Testis (tissue), 3 donors: ENCODE data around the gene MANBA. TPM values are rescaled to one million over a fixed set of nuclear protein-coding genes. Genes with fewer than 3 reads are reported as not detected.

Experiments used
- DNase-seq: peaks from one replicate; pipeline ENCODE4 v3.0.0-alpha.2; 2019
- H3K27ac ChIP-seq, 2 donors: fragments of 200-600 bp; sonication (generic); one replicate each; pipeline ENCODE4 v1.5.1; 2019
- H3K27me3 ChIP-seq: fragments of 200-600 bp; sonication (generic); one replicate; pipeline ENCODE4 v1.5.1; 2019
- H3K36me3 ChIP-seq: fragments of 200-600 bp; sonication (generic); one replicate; pipeline ENCODE4 v1.5.1; 2017; ENCODE audit warnings: low read depth; ENCODE audit errors: missing control alignments
- H3K4me1 ChIP-seq: fragments of 200-600 bp; sonication (generic); one replicate; pipeline ENCODE4 v1.5.1; 2019
- H3K4me3 ChIP-seq, 2 donors: fragments of 200-600 bp; sonication (generic); one replicate each; pipeline ENCODE4 v1.5.1; 2017 to 2019
- H3K9me3 ChIP-seq: fragments of 200-600 bp; sonication (generic); one replicate; pipeline ENCODE4 v1.5.1; 2017
- CTCF ChIP-seq, 3 experiments: fragments of 450-650 bp in 2 of 3; fragments of 200-600 bp in 1 of 3; sonication (generic) in 1 of 3; IDR thresholded peaks; one replicate each; pipeline ENCODE4 v1.5.1; 2016 to 2019; ENCODE audit warnings: antibody characterized with exemption in 3 of 3, mild to moderate bottlenecking in 2 of 3, moderate library complexity in 1 of 3
- POLR2A ChIP-seq: fragments of 450-650 bp; IDR thresholded peaks from one replicate; pipeline ENCODE4 v1.6.1; 2017; ENCODE audit warnings: antibody characterized with exemption, mild to moderate bottlenecking, moderate library complexity
- WGBS, 2 donors: methylation state at CpG; one replicate each; pipeline ENCODE4 v1.1.5; 2018; 5-methylcytosine and 5-hydroxymethylcytosine counted together
- intact Hi-C: fragments of 100-400 bp; cut with DNase I; formaldehyde crosslinking; loops from one replicate; pipeline ENCODE4 v1.15.1; 2023; ENCODE audit warnings: low total_unique reads
- polyA plus RNA-seq: library from polyadenylated mRNA; stranded (reverse); fragments of 350-450 nt; fragmentation: Illumina TruSeq; extraction: RNeasy Lipid Tissue Mini Kit (QIAGEN cat#74804); gene quantifications from one replicate; pipeline ENCODE4 v1.2.3, GENCODE V29; 2014; ENCODE audit warnings: low read depth, low replicate concordance; ENCODE audit not compliant: insufficient read depth
- total RNA-seq, 2 donors: library from RNA; depleted of rRNA; stranded (reverse); fragments of >200 nt; gene quantifications; one replicate each; pipeline ENCODE4 v1.2.3, GENCODE V29; 2016

The MANBA gene
- total and polyA plus RNA-seq, 3 donors from 2014 or later, result 9.2 to 22.7 (median 13.6) TPM

- no peaks in the 10 kb centered on the region for H3K4me1 ChIP-seq
- no peaks in the 10 kb centered on the region for H3K36me3 ChIP-seq
- no peak for TF ChIP-seq POLR2A
- no peak for TF ChIP-seq CTCF (IDR thresholded peaks at IDR 0.05)
- intact Hi-C loops, result no loop called here
- DNase-seq, result no peak
- H3K27me3 ChIP-seq, result no peaks in the 10 kb centered on the region
- no peaks in the 10 kb centered on the region for H3K9me3 ChIP-seq
- WGBS, 2 donors, result 67 to 91% methylated on average over 1 of the region's 1 CpG
- H3K4me3 ChIP-seq, result no peak overlapping the region
- H3K27ac ChIP-seq, result no peak overlapping the region
Measured at GRCh38 chr4:102608190-102608589, 152.6 kb downstream of the MANBA start.

DNA sequence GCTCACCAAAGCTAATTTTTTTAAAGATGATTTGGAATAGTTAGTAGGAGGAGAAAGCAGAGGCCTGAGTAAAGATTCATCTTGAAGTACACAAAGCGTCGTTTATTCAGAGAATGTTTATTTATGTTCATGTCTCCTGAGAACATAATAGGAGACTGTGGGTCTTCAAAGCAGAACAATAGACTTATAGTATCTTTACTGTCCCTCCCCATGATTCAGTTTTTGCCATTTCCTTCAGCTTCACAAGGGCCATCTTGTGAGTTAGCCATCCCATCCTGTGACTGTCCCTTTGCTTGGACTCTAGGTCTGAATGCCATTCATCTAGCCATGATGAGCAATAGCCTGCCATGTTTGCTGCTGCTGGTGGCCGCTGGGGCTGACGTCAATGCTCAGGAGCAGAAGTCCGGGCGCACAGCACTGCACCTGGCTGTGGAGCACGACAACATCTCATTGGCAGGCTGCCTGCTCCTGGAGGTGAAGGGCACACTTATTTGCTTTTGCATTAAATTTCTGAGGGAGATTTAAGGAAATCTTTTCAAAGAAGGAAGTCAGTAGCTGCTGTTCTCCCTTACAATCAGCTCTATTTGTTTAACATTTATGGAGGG, 153.8 kb downstream of the MANBA start:
- no peak overlapping the region for H3K27ac ChIP-seq
- DNase-seq, result no peak
- TF ChIP-seq POLR2A, result no peak
- TF ChIP-seq CTCF (IDR thresholded peaks at IDR 0.05), result no peak
- H3K4me1 ChIP-seq, result no peaks in the 10 kb centered on the region
- H3K9me3 ChIP-seq, result no peaks in the 10 kb centered on the region
- intact Hi-C loops, result no loop called here
- H3K36me3 ChIP-seq, result no peaks in the 10 kb centered on the region
- H3K4me3 ChIP-seq, result no peak overlapping the region
- no peaks in the 10 kb centered on the region for H3K27me3 ChIP-seq
- 88 to 96% methylated on average over 7 of the region's 7 CpGs for WGBS, 2 donors

GRCh38 chr4:102606261-102606660, 154.5 kb downstream of the MANBA start:
- TF ChIP-seq POLR2A, result no peak
- no peak for TF ChIP-seq CTCF (IDR thresholded peaks at IDR 0.05)
- H3K27me3 ChIP-seq, result no peaks in the 10 kb centered on the region
- H3K27ac ChIP-seq, result no peak overlapping the region
- H3K9me3 ChIP-seq, result no peaks in the 10 kb centered on the region
- H3K4me3 ChIP-seq, result no peak overlapping the region
- 89% methylated on average over 3 of the region's 3 CpGs for WGBS, 2 donors
- no peaks in the 10 kb centered on the region for H3K36me3 ChIP-seq
- no peaks in the 10 kb centered on the region for H3K4me1 ChIP-seq
- no peak for DNase-seq
- intact Hi-C loops, result no loop called here

DNA sequence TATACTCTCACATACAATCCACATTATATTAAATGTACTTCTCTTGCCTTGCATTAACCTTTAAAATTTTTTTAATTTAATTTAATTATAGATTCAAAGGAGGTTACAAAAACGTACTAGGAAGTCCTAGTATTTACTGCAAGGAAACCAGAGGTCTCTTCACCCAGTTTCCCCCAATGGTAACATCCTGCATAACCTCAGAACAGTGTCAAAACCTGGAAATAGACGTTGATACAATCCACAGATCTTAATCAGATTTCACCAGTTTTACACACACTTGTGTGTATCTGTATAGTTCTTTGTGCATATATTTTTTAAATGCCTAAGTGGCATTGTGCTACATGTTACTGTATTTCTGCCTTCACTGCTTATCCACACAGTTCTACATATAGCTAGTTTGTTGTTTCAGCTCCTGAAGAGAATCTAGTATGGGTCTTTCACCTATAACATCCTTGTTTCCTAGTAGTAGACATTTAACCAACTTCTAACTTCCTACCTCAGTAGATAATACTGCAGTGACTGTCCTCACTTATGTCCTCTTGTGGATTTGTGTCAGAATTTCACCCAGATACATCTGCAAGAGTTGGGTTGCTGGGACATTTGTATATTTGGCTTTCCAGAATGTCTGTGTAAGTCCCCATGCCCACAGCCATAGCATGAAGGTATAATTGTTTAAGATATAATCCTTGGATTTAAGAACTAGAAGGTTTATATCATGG, 156.4 kb downstream of the MANBA start:
- no peaks in the 10 kb centered on the region for H3K36me3 ChIP-seq
- H3K27ac ChIP-seq, result no peak overlapping the region
- H3K27me3 ChIP-seq, result no peaks in the 10 kb centered on the region
- DNase-seq, result no peak
- no peaks in the 10 kb centered on the region for H3K9me3 ChIP-seq
- no peak overlapping the region for H3K4me3 ChIP-seq
- H3K4me1 ChIP-seq, result no peaks in the 10 kb centered on the region
- intact Hi-C loops, result no loop called here
- WGBS, 2 donors, result 83 to 86% methylated on average over 2 of the region's 2 CpGs
- no peak for TF ChIP-seq CTCF (IDR thresholded peaks at IDR 0.05)
- no peak for TF ChIP-seq POLR2A
